Measurements from ENCODE around the gene GPR17.

The GPR17 gene

GRCh38 chr2:127683757-127684156 lies 37.8 kb downstream of the GPR17 start:
- no peak overlapping the region for H4K91ac ChIP-seq (ENCODE audit: low read depth, low read length)
- no peak overlapping the region for H3K4me3 ChIP-seq (ENCODE audit: low read depth, low read length)
- H2BK5ac ChIP-seq (ENCODE audit: low read depth, low read length, poor library complexity) = no peak overlapping the region
- H3K9ac ChIP-seq (ENCODE audit: low read length) = peak overlapping the region; percentile 29
- H2BK120ac ChIP-seq (ENCODE audit: insufficient read depth, low read length, poor library complexity) = no peak overlapping the region
- no peak overlapping the region for H4K12ac ChIP-seq (ENCODE audit: low read depth, low read length)
- no peak overlapping the region for H2AK5ac ChIP-seq (ENCODE audit: low read length)
- no peak overlapping the region for H3K27ac ChIP-seq (ENCODE audit: low read depth, low read length)
- H3K79me1 ChIP-seq (ENCODE audit: low read length) = no peaks in the 10 kb centered on the region
- no peaks in the 10 kb centered on the region for H3K36me3 ChIP-seq (ENCODE audit: control insufficient read depth in 1 of 2, insufficient read depth in 2 of 2, low read length in 2 of 2)
- WGBS (ENCODE audit: extremely low coverage, insufficient coverage, insufficient read length) = no CpG with 5 or more reads among the region's 15 CpGs
- H3K14ac ChIP-seq (ENCODE audit: low read length) = no peak overlapping the region
- no peaks in the 10 kb centered on the region for H3K27me3 ChIP-seq (ENCODE audit: insufficient read depth, low read length)
- no peak overlapping the region for H2BK12ac ChIP-seq (ENCODE audit: low read length)
- H3K4me2 ChIP-seq (ENCODE audit: low read length) = no peak overlapping the region
- no peak overlapping the region for H2AFZ ChIP-seq (ENCODE audit: insufficient read depth, low read length, poor library complexity)
- no peaks in the 10 kb centered on the region for H3K79me2 ChIP-seq (ENCODE audit: control insufficient read depth, insufficient read depth, low read length, poor library complexity)
- no peak overlapping the region for H4K8ac ChIP-seq (ENCODE audit: low read depth, low read length)
- no peak overlapping the region for H3K23ac ChIP-seq (ENCODE audit: low read length)
- H3K4ac ChIP-seq (ENCODE audit: low read depth, low read length) = no peak overlapping the region
- H3K9me3 ChIP-seq (ENCODE audit: insufficient read depth, low read depth, low read length) = peaks cover 2% of the 10 kb centered on the region
- peaks cover 0 to 3% of the 10 kb centered on the region in 2 experiments for H3K4me1 ChIP-seq (ENCODE audit: control insufficient read depth in 1 of 2, insufficient read depth in 2 of 2, low read length in 2 of 2)
- DNase-seq = no peak
- no peak overlapping the region for H3K18ac ChIP-seq (ENCODE audit: low read length)

DNA sequence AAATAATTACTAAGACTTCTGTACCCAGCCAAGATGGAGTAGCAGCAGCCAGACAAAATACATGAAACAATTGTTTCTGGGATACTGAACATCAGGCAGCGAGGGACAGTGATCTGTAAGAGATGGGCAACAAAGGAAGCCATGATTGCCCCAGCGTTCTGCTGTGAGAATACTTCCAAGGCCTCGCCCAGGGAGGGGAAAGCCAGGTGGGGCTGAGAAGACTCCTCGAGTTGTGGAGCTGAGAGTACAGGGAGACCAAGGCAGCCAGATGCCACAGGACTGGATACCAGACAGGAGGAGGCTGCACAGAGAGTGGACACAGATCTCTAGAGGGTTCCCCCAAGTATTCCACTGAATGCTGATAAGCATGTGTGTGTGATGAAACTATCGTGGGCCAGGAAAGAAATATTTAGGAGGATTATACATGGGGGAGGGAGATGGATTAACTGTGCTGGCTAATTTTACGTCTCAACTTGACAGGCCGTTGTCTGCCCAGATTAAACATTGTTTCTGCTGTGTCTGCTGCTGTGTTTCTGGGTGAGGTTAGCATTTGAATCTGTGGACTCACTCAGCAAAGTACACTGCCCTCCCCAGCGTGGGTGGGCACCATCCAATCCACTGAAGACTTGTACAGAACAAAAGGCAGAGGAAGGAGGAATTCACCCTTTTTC lies 39.6 kb downstream of the GPR17 start:
- no peak overlapping the region for H2BK5ac ChIP-seq (ENCODE audit: low read depth, low read length, poor library complexity)
- H3K9ac ChIP-seq (ENCODE audit: low read length) = no peak overlapping the region
- DNase-seq = no peak
- no peak overlapping the region for H3K4ac ChIP-seq (ENCODE audit: low read depth, low read length)
- no peak overlapping the region for H3K18ac ChIP-seq (ENCODE audit: low read length)
- H2AK5ac ChIP-seq (ENCODE audit: low read length) = no peak overlapping the region
- whole genome bisulfite sequencing (ENCODE audit: extremely low coverage, insufficient coverage, insufficient read length) = no CpG with 5 or more reads among the region's 8 CpGs
- no peak overlapping the region for H3K14ac ChIP-seq (ENCODE audit: low read length)
- H4K91ac ChIP-seq (ENCODE audit: low read depth, low read length) = no peak overlapping the region
- H3K4me3 ChIP-seq (ENCODE audit: low read depth, low read length) = no peak overlapping the region
- no peak overlapping the region for H3K27ac ChIP-seq (ENCODE audit: low read depth, low read length)
- peaks cover 0 to 3% of the 10 kb centered on the region in 2 experiments for H3K4me1 ChIP-seq (ENCODE audit: control insufficient read depth in 1 of 2, insufficient read depth in 2 of 2, low read length in 2 of 2)
- H3K79me2 ChIP-seq (ENCODE audit: control insufficient read depth, insufficient read depth, low read length, poor library complexity) = no peaks in the 10 kb centered on the region
- no peak overlapping the region for H2AFZ ChIP-seq (ENCODE audit: insufficient read depth, low read length, poor library complexity)
- no peaks in the 10 kb centered on the region for H3K27me3 ChIP-seq (ENCODE audit: insufficient read depth, low read length)
- no peak overlapping the region for H3K4me2 ChIP-seq (ENCODE audit: low read length)
- no peaks in the 10 kb centered on the region for H3K79me1 ChIP-seq (ENCODE audit: low read length)
- H3K36me3 ChIP-seq (ENCODE audit: control insufficient read depth in 1 of 2, insufficient read depth in 2 of 2, low read length in 2 of 2) = no peaks in the 10 kb centered on the region
- no peak overlapping the region for H2BK120ac ChIP-seq (ENCODE audit: insufficient read depth, low read length, poor library complexity)
- H3K23ac ChIP-seq (ENCODE audit: low read length) = no peak overlapping the region
- peaks cover 7% of the 10 kb centered on the region for H3K9me3 ChIP-seq (ENCODE audit: insufficient read depth, low read depth, low read length)
- no peak overlapping the region for H4K12ac ChIP-seq (ENCODE audit: low read depth, low read length)
- no peak overlapping the region for H4K8ac ChIP-seq (ENCODE audit: low read depth, low read length)
- no peak overlapping the region for H2BK12ac ChIP-seq (ENCODE audit: low read length)

DNA sequence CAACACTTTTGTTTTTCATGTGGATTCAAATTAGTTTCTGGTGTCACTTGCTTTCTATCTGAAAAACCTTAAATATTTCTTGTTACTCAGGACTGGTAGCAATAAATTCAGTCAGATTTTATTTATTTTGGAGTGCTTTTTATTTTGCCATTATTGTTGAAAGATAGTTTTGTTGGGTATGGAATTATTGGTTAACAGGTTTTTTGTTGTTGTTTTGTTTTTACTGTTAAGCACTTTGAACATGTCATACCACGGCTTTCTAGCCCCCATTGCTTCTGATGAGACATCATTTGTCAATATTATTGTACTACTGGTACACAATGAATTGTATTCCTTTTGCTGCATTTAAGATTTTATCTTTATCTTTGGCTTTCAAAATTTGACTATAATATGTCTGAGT lies 42.5 kb downstream of the GPR17 start:
- Histone ChIP-seq H3K9ac (ENCODE audit: low read length) (no peak overlapping the region), H3K27ac (ENCODE audit: low read depth, low read length) (no peak overlapping the region), H3K4me1 (ENCODE audit: control insufficient read depth in 1 of 2, insufficient read depth in 2 of 2, low read length in 2 of 2) (peaks cover 0 to 3% of the 10 kb centered on the region in 2 experiments), H3K79me1 (ENCODE audit: low read length) (no peaks in the 10 kb centered on the region), H2BK120ac (ENCODE audit: insufficient read depth, low read length, poor library complexity) (no peak overlapping the region), H3K79me2 (ENCODE audit: control insufficient read depth, insufficient read depth, low read length, poor library complexity) (no peaks in the 10 kb centered on the region), H3K36me3 (ENCODE audit: control insufficient read depth in 1 of 2, insufficient read depth in 2 of 2, low read length in 2 of 2) (no peaks in the 10 kb centered on the region), H2BK12ac (ENCODE audit: low read length) (no peak overlapping the region), H3K14ac (ENCODE audit: low read length) (no peak overlapping the region), H4K8ac (ENCODE audit: low read depth, low read length) (no peak overlapping the region), H3K4ac (ENCODE audit: low read depth, low read length) (no peak overlapping the region), H4K12ac (ENCODE audit: low read depth, low read length) (no peak overlapping the region), H2BK5ac (ENCODE audit: low read depth, low read length, poor library complexity) (no peak overlapping the region), H3K4me3 (ENCODE audit: low read depth, low read length) (no peak overlapping the region), H2AK5ac (ENCODE audit: low read length) (no peak overlapping the region), H3K27me3 (ENCODE audit: insufficient read depth, low read length) (no peaks in the 10 kb centered on the region), H4K91ac (ENCODE audit: low read depth, low read length) (no peak overlapping the region), H3K23ac (ENCODE audit: low read length) (no peak overlapping the region), H3K9me3 (ENCODE audit: insufficient read depth, low read depth, low read length) (peaks cover 10% of the 10 kb centered on the region), H2AFZ (ENCODE audit: insufficient read depth, low read length, poor library complexity) (no peak overlapping the region), H3K18ac (ENCODE audit: low read length) (no peak overlapping the region), H3K4me2 (ENCODE audit: low read length) (no peak overlapping the region)
- DNase-seq = no peak
- WGBS (ENCODE audit: extremely low coverage, insufficient coverage, insufficient read length) = no CpG with 5 or more reads among the region's 1 CpG

DNA sequence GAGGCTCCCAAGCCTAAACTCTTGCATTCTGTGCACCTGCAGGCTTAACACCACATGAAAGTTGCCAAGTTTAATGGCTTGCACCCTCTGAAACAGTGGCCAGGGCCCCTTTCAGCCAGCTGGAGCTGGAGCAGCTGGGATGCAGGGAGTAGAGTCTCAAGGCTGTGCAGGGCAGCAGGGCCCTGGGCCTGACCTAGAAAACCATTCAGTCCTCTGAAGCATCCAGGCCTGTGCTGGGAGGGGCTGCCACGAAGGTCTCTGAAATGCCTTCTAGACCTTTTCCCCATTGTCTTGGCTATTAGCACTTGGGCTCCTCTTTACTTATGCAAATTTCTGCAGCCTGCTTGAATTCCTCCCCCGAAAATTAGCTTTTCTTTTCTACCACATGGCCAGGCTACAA lies 44.7 kb downstream of the GPR17 start:
- H3K18ac ChIP-seq (ENCODE audit: low read length) = no peak overlapping the region
- no peak overlapping the region for H4K91ac ChIP-seq (ENCODE audit: low read depth, low read length)
- peaks cover 4% of the 10 kb centered on the region in 2 experiments for H3K4me1 ChIP-seq (ENCODE audit: control insufficient read depth in 1 of 2, insufficient read depth in 2 of 2, low read length in 2 of 2)
- no peak overlapping the region for H3K23ac ChIP-seq (ENCODE audit: low read length)
- no CpG with 5 or more reads among the region's 2 CpGs for WGBS (ENCODE audit: extremely low coverage, insufficient coverage, insufficient read length)
- H2BK12ac ChIP-seq (ENCODE audit: low read length) = no peak overlapping the region
- H3K14ac ChIP-seq (ENCODE audit: low read length) = no peak overlapping the region
- H3K4me2 ChIP-seq (ENCODE audit: low read length) = no peak overlapping the region
- no peak overlapping the region for H3K9ac ChIP-seq (ENCODE audit: low read length)
- no peaks in the 10 kb centered on the region for H3K79me1 ChIP-seq (ENCODE audit: low read length)
- H2BK5ac ChIP-seq (ENCODE audit: low read depth, low read length, poor library complexity) = no peak overlapping the region
- peaks cover 3% of the 10 kb centered on the region for H3K79me2 ChIP-seq (ENCODE audit: control insufficient read depth, insufficient read depth, low read length, poor library complexity)
- DNase-seq = no peak
- H2BK120ac ChIP-seq (ENCODE audit: insufficient read depth, low read length, poor library complexity) = no peak overlapping the region
- H3K4me3 ChIP-seq (ENCODE audit: low read depth, low read length) = no peak overlapping the region
- H3K4ac ChIP-seq (ENCODE audit: low read depth, low read length) = no peak overlapping the region
- no peaks in the 10 kb centered on the region for H3K27me3 ChIP-seq (ENCODE audit: insufficient read depth, low read length)
- no peaks in the 10 kb centered on the region for H3K36me3 ChIP-seq (ENCODE audit: control insufficient read depth in 1 of 2, insufficient read depth in 2 of 2, low read length in 2 of 2)
- no peak overlapping the region for H2AK5ac ChIP-seq (ENCODE audit: low read length)
- H3K27ac ChIP-seq (ENCODE audit: low read depth, low read length) = no peak overlapping the region
- no peak overlapping the region for H4K12ac ChIP-seq (ENCODE audit: low read depth, low read length)
- H2AFZ ChIP-seq (ENCODE audit: insufficient read depth, low read length, poor library complexity) = no peak overlapping the region
- peaks cover 7% of the 10 kb centered on the region for H3K9me3 ChIP-seq (ENCODE audit: insufficient read depth, low read depth, low read length)
- no peak overlapping the region for H4K8ac ChIP-seq (ENCODE audit: low read depth, low read length)

Measured in trophoblast cell (in vitro differentiated cells and primary cell).